GM19043 (cell line): ENCODE measurements around the gene RBM17.
"Not testable (repeated sequence)": the region's sequence is repeated elsewhere in the genome, so short reads cannot be mapped to it uniquely, and the experiment has no call there.

Experiments
- ATAC-seq: cut with Tn5 transposase; IDR thresholded peaks from one replicate; pipeline ENCODE4 v1.9.1; 2021; ENCODE audit warnings: low read depth; ENCODE audit not compliant: unreplicated experiment

The RBM17 gene

DNA sequence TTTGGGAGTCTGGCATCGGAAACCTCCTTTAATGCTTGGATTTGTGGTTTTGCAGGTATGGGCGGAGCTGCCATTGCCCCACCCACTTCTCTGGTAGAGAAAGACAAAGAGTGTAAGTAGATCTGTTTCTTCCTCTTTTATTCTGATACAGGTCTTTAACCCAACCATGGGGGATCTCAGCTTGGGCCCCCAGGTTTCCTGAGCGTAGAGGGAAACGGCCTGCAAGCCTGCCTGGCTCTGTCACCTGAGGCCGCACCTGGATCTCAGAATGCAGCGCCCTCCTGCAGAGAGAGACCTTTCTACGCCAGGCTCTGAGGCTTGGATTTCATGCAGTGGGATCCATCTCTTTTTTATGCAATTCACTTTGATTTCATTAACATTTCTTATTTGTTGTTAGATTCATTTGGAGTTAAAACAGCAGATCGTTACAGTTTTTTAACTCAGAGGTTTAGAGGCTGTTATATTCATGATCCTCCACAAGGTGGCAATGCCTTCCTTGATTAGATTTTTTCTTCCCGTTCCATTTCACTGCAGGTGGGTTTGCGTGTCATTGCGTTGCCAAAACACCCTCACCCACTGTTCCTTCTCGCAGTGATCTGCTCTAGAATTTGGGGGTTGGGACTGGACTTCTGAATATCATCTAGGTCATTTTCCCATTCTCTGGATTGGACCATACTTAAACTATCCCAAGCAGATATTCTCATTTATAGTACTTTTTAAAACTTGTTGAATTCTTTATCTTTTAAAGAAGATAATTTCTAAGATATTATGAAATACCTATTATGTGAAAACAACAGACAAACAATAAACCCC, 20.0 kb downstream of the RBM17 start:
- ATAC-seq = no peak

DNA sequence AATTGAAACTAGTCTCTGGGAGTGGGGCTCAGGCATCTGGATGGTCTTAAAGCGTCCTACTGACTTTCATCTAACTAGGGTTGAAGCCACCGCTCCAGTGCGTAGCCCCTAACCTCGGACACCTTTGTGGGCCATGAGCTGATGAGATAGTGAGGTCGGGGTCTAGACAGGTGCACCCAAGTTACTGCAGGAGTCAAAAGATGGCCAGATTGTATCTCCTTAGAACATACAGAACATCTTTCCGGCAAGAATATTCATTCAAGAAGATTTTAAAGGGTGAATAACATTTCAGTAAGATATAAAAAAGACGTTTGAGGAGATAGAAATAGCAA, 20.6 kb downstream of the RBM17 start:
- no peak for ATAC-seq

DNA sequence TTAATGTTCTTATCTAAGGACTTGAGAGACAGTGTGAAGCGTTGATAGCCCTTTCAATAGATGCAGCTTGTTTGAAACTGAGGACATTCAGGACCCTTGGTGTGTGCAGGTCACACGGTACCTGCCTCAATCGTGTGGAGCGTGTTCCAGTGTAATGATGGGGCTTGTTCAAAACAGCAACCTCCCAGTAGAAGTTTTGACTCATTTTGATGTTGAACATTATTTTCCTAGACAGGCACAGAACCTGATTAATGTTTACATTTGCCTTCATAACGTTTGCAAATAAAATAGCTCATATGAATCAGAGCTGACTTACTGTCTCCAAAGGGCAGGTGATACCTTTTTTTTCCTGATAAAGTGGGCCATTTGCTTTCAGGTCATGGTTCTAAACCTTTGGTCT, 21.3 kb downstream of the RBM17 start:
- no peak for ATAC-seq

DNA sequence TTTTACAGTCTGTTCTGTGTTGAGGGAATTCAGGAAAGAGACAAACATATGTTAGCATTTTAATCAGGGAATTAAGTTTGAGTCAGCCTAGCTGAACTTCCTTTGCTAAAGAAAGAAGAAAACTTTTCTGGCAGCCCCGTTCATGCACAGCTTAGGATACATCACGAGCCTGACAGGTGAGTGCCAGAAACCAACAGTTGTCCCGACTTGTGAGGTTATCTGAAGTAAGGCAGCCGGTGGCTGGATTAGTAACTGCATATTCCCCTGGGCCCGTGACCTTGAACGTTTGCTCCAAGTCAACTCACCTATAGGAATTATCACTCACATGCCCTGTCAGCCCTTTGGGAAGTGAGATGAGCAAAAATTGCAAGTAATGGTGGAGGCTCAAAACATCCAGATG, 24.1 kb downstream of the RBM17 start:
- no peak for ATAC-seq

DNA sequence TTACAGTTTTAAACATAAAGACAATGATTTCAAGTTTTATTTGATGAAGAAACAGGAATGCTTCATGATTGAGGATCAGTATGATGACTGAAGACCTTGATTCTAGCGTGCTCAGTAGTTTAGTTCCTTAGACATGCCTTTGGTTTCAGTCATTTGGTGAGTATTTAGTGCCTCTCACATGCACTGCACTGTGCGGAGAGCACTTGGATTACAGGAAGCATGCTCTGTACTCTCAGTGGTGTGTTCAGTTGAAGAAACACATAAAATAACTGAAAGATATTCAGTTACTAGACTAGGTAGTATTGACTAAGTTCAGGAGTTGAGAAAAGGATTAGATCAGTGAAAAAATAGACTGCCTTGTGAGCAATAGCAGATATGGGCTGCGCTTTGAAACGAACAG, 25.5 kb downstream of the RBM17 start:
- no peak for ATAC-seq

DNA sequence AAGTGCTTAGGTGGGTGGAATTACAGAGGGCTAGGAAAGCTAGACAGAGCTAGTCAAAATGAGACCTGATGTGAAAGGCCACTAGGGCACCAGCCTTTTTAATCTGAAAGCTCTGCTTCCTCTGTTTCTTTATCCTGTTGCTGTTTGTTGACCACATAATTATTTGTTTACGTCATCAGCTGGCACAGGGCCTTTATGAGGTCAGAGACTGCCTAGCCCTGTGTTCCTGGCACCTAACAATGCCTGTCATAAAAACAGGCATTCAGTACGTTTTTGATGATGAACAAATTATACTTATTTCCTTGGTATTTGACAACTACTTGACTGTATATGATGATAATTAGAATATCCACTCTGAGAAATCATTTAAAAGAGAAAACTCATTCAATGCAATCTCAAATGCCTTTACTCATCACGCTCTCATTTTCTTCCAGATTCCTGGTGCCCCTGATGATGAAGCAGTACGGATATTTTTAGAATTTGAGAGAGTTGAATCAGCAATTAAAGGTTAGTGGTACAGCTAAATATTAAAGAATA, 26.0 kb downstream of the RBM17 start:
- no peak for ATAC-seq

DNA sequence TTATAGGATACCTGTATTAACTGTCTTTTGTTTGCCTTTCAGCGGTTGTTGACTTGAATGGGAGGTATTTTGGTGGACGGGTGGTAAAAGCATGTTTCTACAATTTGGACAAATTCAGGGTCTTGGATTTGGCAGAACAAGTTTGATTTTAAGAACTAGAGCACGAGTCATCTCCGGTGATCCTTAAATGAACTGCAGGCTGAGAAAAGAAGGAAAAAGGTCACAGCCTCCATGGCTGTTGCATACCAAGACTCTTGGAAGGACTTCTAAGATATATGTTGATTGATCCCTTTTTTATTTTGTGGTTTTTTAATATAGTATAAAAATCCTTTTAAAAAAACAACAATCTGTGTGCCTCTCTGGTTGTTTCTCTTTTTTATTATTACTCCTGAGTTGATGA, 26.6 kb downstream of the RBM17 start:
- no peak for ATAC-seq

DNA sequence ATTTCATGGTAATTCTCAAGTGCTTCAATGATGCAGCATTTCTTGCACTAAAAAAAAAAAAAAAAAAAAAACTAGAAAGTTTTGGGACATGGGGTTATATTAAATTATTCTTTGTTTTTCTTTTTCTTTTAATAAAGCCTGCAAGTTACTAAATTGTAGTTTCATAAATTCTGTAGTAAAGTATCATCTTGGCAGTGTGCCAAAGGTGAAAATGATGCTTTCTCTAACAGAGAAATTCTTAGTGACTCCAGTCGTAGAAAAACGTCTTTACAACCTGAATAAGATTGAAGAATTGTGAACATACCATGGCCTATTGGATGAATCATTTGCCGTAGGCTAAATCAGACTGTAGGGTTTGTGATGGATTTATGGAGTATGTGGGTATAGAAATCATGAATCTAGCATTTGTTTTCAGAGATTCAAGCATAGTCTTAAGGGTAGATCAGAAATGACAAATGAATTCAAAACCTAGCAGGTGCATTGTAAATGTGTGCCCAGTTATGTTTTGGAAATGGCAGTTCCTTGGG, 27.1 kb downstream of the RBM17 start:
- ATAC-seq = no peak

DNA sequence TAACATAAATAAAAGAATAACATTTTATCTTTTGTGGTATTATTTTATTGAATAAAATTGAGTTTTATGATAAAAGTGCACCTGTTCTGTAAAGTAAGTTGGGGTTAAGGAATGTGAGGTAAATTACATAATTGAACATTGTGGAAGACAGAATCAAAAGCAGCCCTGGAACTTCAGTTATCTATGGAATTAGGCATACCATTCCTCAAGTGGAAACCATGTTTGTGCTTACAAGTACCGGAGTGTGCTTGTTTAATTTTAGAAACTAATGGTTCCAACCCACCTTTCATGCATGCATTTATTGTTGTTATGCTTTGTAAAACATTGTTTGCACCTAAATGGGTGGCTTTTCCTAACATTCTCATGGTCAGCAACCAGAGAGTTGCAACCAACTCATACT, 28.0 kb downstream of the RBM17 start:
- ATAC-seq = no peak

DNA sequence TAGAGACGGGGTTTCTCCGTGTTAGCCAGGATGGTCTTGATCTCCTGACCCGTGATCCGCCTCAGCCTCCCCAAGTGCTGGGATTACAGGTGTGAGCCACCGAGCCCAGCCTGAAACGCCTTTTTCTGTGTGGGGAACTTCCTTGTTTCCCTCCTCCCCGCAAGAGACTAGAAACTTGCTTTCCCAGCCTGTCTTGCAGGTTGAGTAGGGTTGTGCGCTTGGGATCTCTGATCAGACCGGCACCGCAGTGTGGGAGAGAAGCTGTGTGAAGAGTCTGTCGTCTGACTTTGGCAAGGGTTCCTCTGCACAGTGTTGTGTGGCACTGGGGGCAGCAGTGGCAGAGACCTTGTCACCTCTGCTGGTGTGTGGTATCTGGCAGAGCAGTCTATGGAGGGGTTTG, 28.9 kb downstream of the RBM17 start:
- ATAC-seq = no peak

DNA sequence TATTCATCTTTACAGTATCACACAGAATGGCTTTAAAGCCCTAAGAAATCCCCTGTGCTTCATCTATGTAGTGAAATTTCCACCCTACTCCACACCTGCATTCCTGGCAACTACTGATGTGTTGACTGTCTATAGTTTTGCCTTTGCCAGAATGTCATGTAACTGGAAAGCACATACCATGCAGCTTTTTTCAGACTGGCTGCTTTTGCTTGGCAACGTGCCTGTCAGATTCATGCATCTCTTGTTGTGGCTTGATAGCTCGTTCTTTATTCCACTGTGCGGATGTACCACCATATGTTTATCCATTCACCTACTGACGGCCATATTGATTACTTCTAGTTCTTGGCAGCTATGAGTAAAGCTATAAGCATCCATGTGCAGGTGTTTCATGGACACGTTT, 30.6 kb downstream of the RBM17 start:
- ATAC-seq = no peak

DNA sequence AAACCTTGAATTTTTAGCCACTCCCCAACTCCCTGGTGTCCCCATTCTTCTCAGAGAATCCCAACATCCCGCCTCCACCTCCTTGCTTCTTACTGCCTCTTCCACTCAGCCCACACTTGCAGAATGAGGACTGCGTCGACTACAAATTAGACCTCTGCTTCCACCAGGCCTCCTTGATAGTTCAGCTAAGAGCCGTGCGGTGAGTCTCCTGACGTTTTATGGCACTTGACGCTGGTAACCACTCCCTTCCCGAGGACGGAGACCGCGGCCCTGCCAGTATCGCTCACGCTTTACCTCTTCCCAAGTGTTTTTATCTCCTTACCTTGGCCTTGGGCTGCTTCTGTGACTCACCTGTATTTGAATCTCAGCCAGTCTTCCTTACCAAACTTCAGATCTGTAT, 31.1 kb downstream of the RBM17 start:
- no peak for ATAC-seq

DNA sequence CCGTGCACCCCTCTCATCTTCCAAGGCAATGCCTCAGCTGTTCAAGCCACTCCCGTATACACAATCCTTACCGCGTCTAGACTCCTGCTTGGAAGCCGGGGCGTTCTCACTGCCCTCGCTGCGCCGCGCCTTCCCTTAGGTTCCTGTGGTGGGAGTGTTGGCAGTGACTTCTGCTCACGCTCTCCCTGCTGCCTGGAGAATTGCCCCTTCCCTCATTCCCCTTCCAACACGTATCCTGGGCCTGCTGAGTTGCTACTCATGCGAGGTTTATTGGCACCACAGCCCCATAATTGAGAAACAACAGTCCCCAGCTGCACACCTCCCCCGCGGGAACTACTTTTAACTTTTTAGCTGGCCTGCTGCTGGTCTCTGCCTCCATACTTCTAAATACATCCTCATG, 31.9 kb downstream of the RBM17 start:
- no peak for ATAC-seq

DNA sequence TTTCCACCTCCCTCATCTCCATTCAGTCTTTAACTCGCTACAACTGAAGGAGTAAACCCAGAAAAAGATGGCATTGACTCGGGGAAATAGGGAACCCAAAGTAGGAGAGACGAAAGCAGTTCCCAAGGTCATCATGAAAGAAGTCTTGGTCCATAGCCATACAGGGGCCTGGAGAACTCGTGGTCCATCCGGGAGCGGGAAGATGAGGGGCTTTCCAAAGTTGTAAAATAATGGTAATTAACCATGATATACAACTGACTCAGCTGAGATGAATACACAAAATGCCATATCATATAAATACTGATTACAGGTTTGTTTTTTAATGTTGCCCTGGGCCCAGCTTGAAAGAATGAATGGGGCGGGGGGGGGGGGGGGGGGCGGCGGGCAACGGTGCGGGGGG, 32.3 kb downstream of the RBM17 start:
- ATAC-seq = no peak

DNA sequence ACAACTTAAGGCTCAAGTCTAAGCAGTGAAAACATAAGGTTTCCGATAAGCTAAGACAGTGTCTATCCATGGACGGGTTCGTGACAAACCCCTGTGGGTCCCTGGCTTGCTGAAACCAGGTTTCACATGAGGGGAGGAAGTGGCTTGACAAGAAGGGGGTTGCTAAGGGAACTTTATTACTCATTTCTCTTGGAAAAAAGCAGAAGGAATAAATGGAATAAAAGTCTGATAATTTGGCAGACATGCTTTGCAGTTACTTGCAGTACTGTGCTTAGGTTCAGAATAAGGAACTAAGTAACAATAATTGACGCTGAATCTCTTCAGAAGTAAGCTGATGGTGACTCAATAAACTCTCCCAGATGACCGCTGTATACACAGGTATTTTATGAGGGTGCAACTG, 34.7 kb downstream of the RBM17 start:
- no peak for ATAC-seq

DNA sequence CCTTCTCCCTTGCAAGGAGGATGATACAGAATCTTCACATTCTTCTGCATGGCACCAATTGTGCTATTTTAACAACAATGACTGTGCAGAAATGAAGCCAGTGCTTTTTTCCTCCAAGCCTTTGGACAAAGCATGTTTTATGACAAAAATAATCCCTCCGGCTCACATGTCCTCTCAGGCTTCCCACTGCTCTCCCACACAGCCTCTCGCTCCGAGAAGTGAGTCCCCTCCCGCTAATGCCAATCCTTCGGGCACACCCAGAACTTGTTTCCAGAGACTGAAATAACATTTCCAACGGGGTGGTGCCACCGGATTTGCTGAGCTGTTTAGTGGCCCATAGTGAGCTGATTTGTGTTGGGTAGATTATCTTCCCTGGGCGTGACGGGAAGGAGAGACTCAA, 35.8 kb downstream of the RBM17 start:
- no peak for ATAC-seq

DNA sequence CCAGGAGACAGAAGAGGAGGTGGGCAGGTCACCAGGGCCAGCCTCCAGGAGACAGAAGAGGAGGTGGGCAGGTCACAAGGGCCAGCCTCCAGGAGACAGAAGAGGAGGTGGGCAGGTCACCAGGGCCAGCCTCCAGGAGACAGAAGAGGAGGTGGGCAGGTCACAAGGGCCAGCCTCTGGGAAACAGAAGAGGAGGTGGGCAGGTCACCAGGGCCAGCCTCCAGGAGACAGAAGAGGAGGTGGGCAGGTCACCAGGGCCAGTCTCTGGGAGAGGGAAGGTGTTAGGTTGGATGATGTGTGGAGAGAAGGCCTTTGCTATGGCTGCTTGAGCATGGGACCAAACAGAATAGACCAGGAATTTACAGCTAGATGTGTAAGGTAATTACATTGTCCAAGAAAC, 38.6 kb downstream of the RBM17 start:
- not testable (repeated sequence) for ATAC-seq

DNA sequence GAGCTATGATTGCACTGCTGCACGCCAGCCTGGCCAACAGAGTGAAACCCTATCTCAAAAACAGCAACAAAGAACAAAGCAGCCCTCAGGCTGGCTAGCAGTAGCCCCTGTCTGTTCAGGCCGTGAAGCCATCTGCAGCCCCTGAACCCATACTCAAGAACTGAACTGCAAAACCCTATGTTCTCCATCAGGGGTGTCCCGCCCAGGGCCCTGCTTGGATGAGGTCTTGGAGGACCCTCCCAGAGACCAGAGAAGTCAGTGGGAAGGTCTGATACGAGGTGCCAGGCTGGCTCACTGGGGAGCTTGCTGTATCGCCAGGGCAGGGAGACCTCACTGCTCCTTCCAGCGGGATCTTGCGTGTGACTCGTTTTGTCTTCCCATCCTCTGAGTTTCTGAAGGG, 39.3 kb downstream of the RBM17 start:
- ATAC-seq = no peak

DNA sequence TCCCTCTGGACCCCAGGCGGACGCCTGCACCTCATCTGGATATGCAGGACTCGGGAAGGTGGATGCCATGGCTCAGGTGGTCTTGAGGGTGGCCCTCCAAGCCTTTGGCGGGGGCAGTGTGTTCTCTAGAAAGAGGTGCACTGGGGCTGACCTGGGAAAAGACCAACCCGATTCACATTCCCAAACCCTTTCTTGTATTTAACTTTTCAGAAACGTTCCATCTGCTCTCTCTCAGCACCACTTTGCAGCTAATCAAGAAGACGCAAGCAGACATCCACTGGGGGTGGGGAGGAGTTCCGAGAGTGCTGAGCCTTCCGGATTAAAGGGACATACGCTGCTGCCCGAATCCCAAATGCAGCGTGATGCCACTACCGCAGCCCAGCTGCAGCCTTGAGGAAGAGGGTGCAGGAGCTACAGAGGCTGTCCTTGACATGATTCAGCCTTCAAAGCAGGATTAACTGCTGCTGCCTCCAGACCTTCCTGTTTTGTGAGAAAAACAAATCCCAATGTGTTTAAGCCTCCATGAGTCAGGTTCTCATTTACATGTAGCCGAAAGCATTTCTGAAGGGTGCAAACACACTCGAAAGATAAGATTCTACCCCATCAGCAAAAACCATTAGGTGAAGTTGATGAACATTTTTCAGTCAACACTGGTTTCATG, 39.9 kb downstream of the RBM17 start:
- no peak for ATAC-seq

DNA sequence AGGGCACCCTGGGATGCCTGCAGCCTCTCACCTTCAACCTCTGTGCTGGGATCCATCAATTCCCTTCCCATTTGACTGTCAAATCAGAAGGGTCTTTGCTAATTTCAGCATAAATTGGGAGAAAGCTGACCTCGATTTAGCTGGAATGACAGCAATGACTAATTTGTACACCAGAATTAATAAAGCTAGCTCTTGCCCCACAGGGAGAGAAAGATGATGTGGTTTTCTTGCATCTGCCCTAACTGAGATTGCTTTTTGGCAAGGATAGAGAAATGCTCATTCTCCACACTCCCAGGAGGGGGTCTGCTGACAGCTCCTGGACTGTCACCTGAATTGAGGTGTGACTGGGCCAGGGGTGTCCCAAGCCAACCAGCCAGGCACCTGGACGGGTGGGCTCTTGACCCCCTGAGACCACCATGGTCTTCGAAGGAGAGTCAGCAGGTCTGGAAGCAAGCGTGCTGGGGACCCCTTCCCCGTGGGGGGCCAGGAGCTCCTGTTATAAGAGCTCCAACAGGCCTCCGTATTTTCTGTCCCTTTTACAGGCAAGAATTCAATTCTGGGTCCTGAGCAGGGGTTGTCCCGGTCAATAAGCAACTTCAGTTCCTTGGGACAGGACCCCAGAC, 42.1 kb downstream of the RBM17 start:
- ATAC-seq = no peak

DNA sequence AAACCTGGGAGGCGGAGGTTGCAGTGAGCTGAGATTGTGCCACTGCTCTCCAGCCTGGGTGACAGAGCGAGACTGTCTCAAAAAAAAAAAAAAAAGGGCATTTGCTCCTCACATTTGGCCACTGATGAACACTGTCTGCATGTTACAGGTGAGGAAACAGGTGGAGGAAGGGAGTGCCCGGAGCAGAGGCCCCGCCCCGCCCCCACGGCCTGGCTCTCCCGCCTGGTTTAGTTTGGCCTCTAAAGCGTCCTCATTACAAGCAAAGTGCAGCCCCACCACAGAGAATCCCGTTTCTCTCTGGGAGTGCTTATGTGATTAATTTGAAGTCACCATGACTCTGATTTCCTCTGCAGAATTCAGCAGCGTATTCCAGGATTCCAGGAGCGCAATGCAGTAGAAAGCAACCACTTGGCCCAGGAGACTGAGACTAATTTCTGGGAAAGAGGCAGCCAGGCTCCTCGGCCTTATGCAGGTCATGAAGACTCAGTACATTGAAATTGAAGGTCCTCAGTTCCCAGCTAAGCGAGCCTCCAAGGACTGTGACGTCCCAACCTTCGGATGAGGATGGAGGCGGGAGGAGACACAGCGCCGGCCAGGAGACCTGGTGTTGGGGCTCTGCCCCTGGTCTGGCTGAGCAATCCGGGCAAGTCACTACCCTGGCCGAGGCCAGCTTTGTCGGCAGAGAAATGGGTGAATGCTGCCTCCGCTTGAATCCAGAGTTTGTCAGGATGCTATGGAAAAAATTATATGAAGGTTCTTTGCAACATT, 44.7 kb downstream of the RBM17 start:
- no peak for ATAC-seq
